Measurements from ENCODE around the gene FAM163B.

FAM163B gene

GRCh38 chr9:133532937-133533668, 76.1 kb downstream of the FAM163B start:
- in situ Hi-C loops (cut with MboI; ENCODE audit: low sequenced_read_pairs), result no loop called here

GRCh38 chr9:133531293-133531692, 77.9 kb downstream of the FAM163B start:
- in situ Hi-C loops (cut with MboI; ENCODE audit: low sequenced_read_pairs), result no loop called here

GRCh38 chr9:133529874-133530273, 79.3 kb downstream of the FAM163B start:
- in situ Hi-C loops (cut with MboI; ENCODE audit: low sequenced_read_pairs), result no loop called here

- in situ Hi-C loops (cut with MboI; ENCODE audit: low sequenced_read_pairs), result no loop called here
Measured at GRCh38 chr9:133529457-133529856, 79.7 kb downstream of the FAM163B start.

GRCh38 chr9:133528876-133529241, 80.3 kb downstream of the FAM163B start:
- in situ Hi-C loops (cut with MboI; ENCODE audit: low sequenced_read_pairs), result no loop called here

- in situ Hi-C loops (cut with MboI; ENCODE audit: low sequenced_read_pairs), result no loop called here
Measured at GRCh38 chr9:133528001-133528875, 81.0 kb downstream of the FAM163B start.

GRCh38 chr9:133527444-133527920, 81.7 kb downstream of the FAM163B start:
- in situ Hi-C loops (cut with MboI; ENCODE audit: low sequenced_read_pairs), result no loop called here

All from HL-60/S4 (cell line).